Activated CD8-positive, alpha-beta T cell treated with anti-CD3 and anti-CD28 coated beads for 36 hours (primary cell): ENCODE measurements around the gene PRC1. TPM values are rescaled to one million over a fixed set of nuclear protein-coding genes. Genes with fewer than 3 reads are reported as not detected.

ENCODE experiments used
- ATAC-seq: fragments of 200-7000 bp; cut with Tn5 transposase; one replicate; pipeline ENCODE4 v1.10.0; 2021; ENCODE audit warnings: mild to moderate bottlenecking, moderate library complexity
- CTCF ChIA-PET: fragments of 350-600 bp; sonication (Branson Sonifier 250); formaldehyde crosslinking; loops from one replicate; lab custom pipeline; 2021; ENCODE audit warnings: antibody characterized with exemption; lab: Charles Lee
- POLR2A ChIA-PET: fragments of 350-600 bp; sonication (Branson Sonifier 250); formaldehyde crosslinking; loops from one replicate; lab custom pipeline; 2021; ENCODE audit warnings: antibody characterized with exemption; lab: Charles Lee
- DNase-seq: peaks from one replicate; pipeline ENCODE4 v3.0.0-alpha.2; 2020
- H3K27ac Mint-ChIP-seq: one replicate; pipeline ENCODE4 v1.8.0; 2021; ENCODE audit warnings: mild to moderate bottlenecking, mixed read lengths
- H3K27me3 Mint-ChIP-seq: one replicate; pipeline ENCODE4 v1.8.0; 2021; ENCODE audit warnings: mixed read lengths
- H3K36me3 Mint-ChIP-seq: one replicate; pipeline ENCODE4 v1.8.0; 2021; ENCODE audit warnings: low read depth, mixed read lengths
- H3K4me1 Mint-ChIP-seq: one replicate; pipeline ENCODE4 v1.8.0; 2021; ENCODE audit warnings: low read depth, mixed read lengths
- H3K4me3 Mint-ChIP-seq: one replicate; pipeline ENCODE4 v1.8.0; 2021; ENCODE audit warnings: mild to moderate bottlenecking, moderate library complexity, mixed read lengths
- H3K9me3 Mint-ChIP-seq: one replicate; pipeline ENCODE4 v1.8.0; 2021; ENCODE audit warnings: mixed read lengths
- CTCF ChIP-seq: fragments of 200-600 bp; IDR thresholded peaks from one replicate; pipeline ENCODE4 v1.8.0; 2022; ENCODE audit warnings: antibody characterized with exemption, mild to moderate bottlenecking
- intact Hi-C: fragments of 100-400 bp; cut with micrococcal nuclease; formaldehyde crosslinking; loops from one replicate; pipeline ENCODE4 v1.10.0; 2022
- total RNA-seq, 2 experiments: library from RNA; stranded (reverse); gene quantifications; one replicate each; pipeline ENCODE4 v1.2.3, GENCODE V29; 2021

The PRC1 gene
- total RNA-seq, 2 experiments from 2014 or later: 83.1 to 96.9 TPM

GRCh38 chr15:90949979-90950675 is 44.2 kb downstream of the PRC1 start:
- Mint-ChIP-seq H3K27me3 (no peaks in the 10 kb centered on the region), H3K9me3 (no peaks in the 10 kb centered on the region), H3K36me3 (peaks cover 30% of the 10 kb centered on the region), H3K4me1 (peaks cover 2% of the 10 kb centered on the region), H3K4me3 (no peak overlapping the region), H3K27ac (no peak overlapping the region)
- POLR2A ChIA-PET: interaction anchor here (1.4 to 2.4 kb wide), 2 partner anchors 15 to 19 kb away, joined by 3 to 11 read pairs; partner anchors contain the start of gene UNC45A
- ATAC-seq (no peak), DNase-seq (no peak)
- intact Hi-C loops: no loop called here
- no peak for TF ChIP-seq CTCF
- CTCF ChIA-PET: interaction anchor here (2.3 kb wide), 1 partner anchor 18 kb away, joined by 10 read pairs; the partner anchor contains the start of gene HDDC3

GRCh38 chr15:90948506-90948905 is 45.8 kb downstream of the PRC1 start:
- Mint-ChIP-seq H3K9me3 (no peaks in the 10 kb centered on the region), H3K36me3 (peaks cover 33% of the 10 kb centered on the region), H3K27me3 (no peaks in the 10 kb centered on the region), H3K4me1 (no peaks in the 10 kb centered on the region), H3K4me3 (no peak overlapping the region), H3K27ac (no peak overlapping the region)
- ChIA-PET POLR2A (interaction anchor here (1.4 to 2.4 kb wide), 3 partner anchors 10 to 17 kb away, joined by 3 to 11 read pairs (median 4); partner anchors contain the start of gene UNC45A), CTCF (interaction anchor here (0.8 to 2.3 kb wide), 4 partner anchors 9 to 467 kb away, joined by 3 to 10 read pairs (median 4); partner anchors contain the start of genes HDDC3 and UNC45A)
- ATAC-seq (no peak), DNase-seq (no peak)
- no peak for TF ChIP-seq CTCF
- intact Hi-C loops: no loop called here

GRCh38 chr15:90947577-90948357 is 46.6 kb downstream of the PRC1 start:
- ChIA-PET POLR2A (interaction anchor here (1.1 to 2.4 kb wide), 3 partner anchors 9 to 13 kb away, joined by 4 to 11 read pairs (median 5); partner anchors contain the start of gene UNC45A), CTCF (interaction anchor here (1.8 to 2.7 kb wide), 2 partner anchors 9 to 14 kb away, joined by 11 to 18 read pairs; partner anchors contain the start of genes HDDC3 and UNC45A)
- TF ChIP-seq CTCF: no peak
- DNase-seq: no peak
- intact Hi-C loops: no loop called here
- H3K27ac Mint-ChIP-seq: no peak overlapping the region
- no peaks in the 10 kb centered on the region for H3K9me3 Mint-ChIP-seq
- no peaks in the 10 kb centered on the region for H3K4me1 Mint-ChIP-seq
- ATAC-seq: no peak
- no peaks in the 10 kb centered on the region for H3K27me3 Mint-ChIP-seq
- peaks cover 36% of the 10 kb centered on the region for H3K36me3 Mint-ChIP-seq
- no peak overlapping the region for H3K4me3 Mint-ChIP-seq

GRCh38 chr15:90946941-90947576 is 47.3 kb downstream of the PRC1 start:
- Mint-ChIP-seq H3K9me3 (no peaks in the 10 kb centered on the region), H3K27ac (no peak overlapping the region), H3K4me1 (no peaks in the 10 kb centered on the region), H3K4me3 (no peak overlapping the region), H3K27me3 (no peaks in the 10 kb centered on the region), H3K36me3 (peaks cover 32% of the 10 kb centered on the region)
- ChIA-PET CTCF (interaction anchor here (1.8 to 2.7 kb wide), 2 partner anchors 9 to 14 kb away, joined by 11 to 18 read pairs; partner anchors contain the start of genes HDDC3 and UNC45A), POLR2A (interaction anchor here (1.0 to 1.5 kb wide), 3 partner anchors 8 to 15 kb away, joined by 3 to 5 read pairs (median 4); partner anchors contain the start of gene HDDC3)
- DNase-seq (no peak), ATAC-seq (no peak)
- intact Hi-C loops: no loop called here
- TF ChIP-seq CTCF: no peak
